Measurements from ENCODE around the gene ABHD1.
"Not testable (repeated sequence)": the region's sequence is repeated elsewhere in the genome, so short reads cannot be mapped to it uniquely, and the experiment has no call there.

Gene ABHD1

DNA sequence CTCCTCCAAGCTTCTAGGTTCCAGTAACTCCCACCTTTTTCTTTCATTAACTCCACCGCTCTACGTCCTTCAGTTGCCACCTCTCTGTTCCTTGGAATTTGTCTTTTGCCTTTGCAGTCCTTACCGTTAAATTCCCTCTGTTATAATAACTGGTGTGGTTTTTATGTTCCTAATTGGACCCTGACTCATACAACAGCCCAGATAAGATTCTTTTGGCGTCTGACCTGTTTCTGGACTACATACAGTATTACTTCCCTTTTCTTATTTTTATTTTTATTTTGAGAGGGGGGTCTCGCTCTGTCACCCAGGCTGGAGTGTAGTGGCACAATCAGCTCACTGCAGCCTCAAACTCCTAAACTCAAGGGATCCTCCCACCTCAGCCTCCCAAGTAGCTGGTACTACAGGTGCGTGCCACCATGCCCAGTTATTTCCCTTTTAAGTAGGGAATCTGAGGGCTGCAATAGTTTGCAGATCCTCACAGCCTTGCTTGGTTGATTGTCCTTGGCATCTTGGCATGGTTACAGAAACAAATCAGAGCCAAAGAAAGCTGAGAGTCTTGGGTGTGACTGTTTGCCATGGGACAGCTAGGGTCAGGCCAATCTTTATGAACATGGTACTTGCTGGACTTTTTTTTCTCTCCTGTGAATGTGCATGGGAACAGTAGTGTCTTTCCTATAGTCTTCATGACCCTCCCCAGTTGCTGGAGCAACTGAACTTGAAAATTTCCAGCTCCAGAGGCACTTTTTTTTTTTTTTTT, 47.1 kb downstream of the ABHD1 start:
- TF ChIP-seq POLR2AphosphoS5 (IDR thresholded peaks at IDR 0.05; ENCODE audit: low read depth, low read length) (no peak), TAF1 (IDR thresholded peaks at IDR 0.05; ENCODE audit: borderline replicate concordance, low read depth, low read length) (no peak), POLR2A (IDR thresholded peaks at IDR 0.05; ENCODE audit: low read depth, low read length) (no peak)
- FAIRE-seq: no peak
- no peak for DNase-seq (ENCODE audit: insufficient read length)

DNA sequence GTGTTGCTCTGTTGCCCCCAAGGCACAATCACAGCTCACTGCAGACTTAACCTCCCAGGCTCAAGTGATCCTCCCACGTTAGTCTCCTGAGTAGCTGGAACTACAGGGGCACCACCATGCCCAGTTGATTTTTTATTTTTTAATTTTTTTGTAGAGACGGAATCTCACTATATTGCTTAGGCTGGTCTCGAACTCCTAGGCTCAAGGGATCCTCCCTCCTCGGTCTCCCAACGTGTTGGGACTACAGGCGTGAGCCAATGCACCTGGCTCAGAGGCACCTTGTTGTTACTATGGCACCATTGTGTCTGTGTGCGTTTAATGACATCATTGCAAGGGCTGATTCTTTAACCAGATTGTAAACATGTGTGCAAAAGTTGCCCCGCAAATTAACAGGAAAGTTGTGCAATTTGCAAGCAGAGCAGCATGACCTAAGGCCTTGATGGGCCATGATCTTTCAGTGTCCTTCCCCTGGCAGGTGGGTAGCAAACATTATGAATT, 47.8 kb downstream of the ABHD1 start:
- no peak for DNase-seq (ENCODE audit: insufficient read length)
- no peak for FAIRE-seq

DNA sequence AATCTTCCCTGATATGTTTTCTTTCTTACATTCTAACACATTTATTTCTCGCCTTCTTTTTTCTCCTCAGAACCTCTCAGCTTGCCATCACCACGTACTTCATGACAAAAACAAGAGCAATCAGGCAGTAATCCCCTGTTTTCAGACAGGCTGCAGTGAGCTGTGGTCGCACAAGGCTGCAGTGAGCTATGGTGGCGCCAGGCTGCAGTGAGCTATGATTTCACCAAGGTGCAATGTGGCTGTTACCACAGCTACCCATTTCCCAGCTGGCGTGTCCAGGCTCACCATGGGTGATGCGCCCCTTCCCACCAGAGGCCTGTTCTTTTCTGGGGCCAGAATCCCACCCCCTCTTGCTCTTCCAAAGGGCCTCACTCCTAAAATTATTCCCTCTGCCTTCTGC, 51.0 kb downstream of the ABHD1 start:
- DNase-seq (ENCODE audit: insufficient read length) (no peak), FAIRE-seq (peak; percentile 46)
- TF ChIP-seq POLR2AphosphoS5 (IDR thresholded peaks at IDR 0.05; ENCODE audit: low read depth, low read length) (no peak), TAF1 (IDR thresholded peaks at IDR 0.05; ENCODE audit: borderline replicate concordance, low read depth, low read length) (no peak), POLR2A (IDR thresholded peaks at IDR 0.05; ENCODE audit: low read depth, low read length) (no peak)

More for the DNA sequence above, 47.8 kb downstream of the ABHD1 start:
- TF ChIP-seq TAF1 (IDR thresholded peaks at IDR 0.05; ENCODE audit: borderline replicate concordance, low read depth, low read length) (no peak), POLR2AphosphoS5 (IDR thresholded peaks at IDR 0.05; ENCODE audit: low read depth, low read length) (no peak), POLR2A (IDR thresholded peaks at IDR 0.05; ENCODE audit: low read depth, low read length) (no peak)

DNA sequence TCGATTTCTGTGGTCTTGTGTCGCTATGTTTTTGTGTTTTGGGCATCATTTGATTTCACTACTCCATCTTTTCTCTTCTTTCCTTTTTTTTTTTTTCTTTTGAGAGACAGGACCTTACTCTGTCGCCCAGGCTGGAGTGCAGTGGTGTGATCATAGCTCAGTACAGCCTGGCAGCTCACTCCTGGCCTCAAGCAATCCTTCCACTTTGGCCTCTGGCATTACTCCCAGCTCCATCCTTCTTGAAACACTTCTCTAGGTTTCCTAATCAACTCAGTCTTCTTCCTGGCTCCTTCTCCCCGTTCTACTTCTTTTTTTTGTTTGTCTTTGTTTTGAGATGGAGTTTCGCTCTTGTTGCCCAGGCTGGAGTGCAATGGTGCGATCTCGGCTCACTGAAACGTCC, 51.7 kb downstream of the ABHD1 start:
- no peak for DNase-seq (ENCODE audit: insufficient read length)
- no peak for TF ChIP-seq TAF1 (IDR thresholded peaks at IDR 0.05; ENCODE audit: borderline replicate concordance, low read depth, low read length)
- TF ChIP-seq POLR2A (IDR thresholded peaks at IDR 0.05; ENCODE audit: low read depth, low read length): no peak
- no peak for TF ChIP-seq POLR2AphosphoS5 (IDR thresholded peaks at IDR 0.05; ENCODE audit: low read depth, low read length)
- FAIRE-seq: no peak

DNA sequence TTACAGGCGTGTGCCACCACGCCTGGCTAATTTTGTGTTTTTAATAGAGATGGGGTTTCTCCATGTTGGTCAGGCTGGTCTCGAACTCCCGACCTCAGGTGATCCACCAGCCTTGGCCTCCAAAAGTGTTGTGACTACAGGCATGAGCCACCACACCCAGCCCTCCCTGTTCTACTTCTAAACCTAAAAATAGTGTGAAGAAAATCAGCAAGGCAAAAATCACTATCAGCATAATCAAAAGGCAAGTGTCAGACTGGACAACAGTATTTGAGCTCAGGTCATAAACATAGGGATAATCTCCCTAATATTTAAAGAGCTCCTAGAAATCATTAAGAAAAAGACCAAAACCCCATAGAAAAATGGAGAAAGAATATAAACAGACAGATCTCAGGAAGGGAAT, 52.2 kb downstream of the ABHD1 start:
- not testable (repeated sequence) for DNase-seq (ENCODE audit: insufficient read length); FAIRE-seq

DNA sequence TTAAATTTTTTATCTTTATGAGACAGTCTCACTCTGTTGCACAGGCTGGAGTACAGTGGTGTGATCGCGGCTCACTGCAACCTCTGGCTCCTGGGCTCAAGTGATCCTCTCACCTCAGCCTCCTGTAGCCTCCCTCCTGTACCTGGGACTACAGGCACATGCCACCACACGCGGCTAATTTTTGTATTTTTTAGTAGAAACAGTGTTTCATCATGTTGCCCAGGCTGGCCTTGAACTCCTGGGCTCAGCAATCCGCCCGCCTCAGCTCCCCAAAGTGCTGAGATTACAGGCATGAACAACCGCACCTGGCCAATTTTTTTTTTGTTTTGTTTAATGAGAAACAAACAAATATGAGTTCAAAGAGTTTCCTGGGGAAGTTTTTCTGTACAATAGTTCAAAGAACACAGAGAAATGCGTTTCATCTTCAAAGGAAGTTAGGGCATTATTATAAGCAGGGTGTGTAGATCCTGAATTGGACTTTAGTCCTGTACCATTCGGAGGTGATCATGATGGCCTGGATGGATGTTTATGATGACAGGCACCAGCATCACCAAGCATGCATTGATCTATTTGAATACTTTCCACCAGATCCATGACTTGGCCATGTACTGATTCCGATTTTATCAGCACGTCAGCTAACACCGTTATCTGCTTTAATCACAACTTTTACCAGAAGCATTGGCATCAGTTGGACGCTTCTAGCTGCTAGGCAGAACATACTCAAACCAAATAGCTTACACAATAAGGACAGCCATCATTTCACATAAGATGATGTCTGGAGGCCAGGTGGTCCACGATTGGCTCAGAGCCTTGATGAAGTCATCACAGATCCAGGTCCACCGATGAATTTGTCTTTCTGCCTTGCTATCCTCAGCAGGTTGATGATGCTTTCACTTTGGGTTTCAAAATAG, 54.1 kb downstream of the ABHD1 start:
- DNase-seq (ENCODE audit: insufficient read length) (no peak), FAIRE-seq (peak; percentile 5)

DNA sequence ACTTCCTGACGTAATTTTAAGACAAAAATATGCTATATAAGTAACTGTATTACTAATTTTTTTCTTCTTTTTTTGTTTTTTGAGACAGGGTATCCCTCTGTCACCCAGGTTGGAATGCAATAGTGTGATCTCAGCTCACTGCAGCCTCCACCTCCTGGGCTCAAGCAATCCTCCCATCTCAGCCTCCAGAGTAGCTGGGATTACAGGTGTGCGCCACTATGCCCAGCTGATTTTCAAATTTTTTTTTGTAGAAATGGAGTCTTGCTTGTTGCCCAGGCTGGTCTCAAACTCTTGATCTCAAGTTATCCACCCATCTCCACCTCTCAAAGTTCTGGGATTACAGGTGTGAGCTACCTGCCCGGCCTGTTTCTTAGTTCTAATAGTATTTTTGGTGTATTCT, 54.9 kb downstream of the ABHD1 start:
- TF ChIP-seq POLR2A (IDR thresholded peaks at IDR 0.05; ENCODE audit: low read depth, low read length) (no peak), POLR2AphosphoS5 (IDR thresholded peaks at IDR 0.05; ENCODE audit: low read depth, low read length) (no peak), TAF1 (IDR thresholded peaks at IDR 0.05; ENCODE audit: borderline replicate concordance, low read depth, low read length) (no peak)
- DNase-seq (ENCODE audit: insufficient read length) (no peak), FAIRE-seq (no peak)

More for the DNA sequence above, 54.1 kb downstream of the ABHD1 start:
- no peak for TF ChIP-seq POLR2AphosphoS5 (IDR thresholded peaks at IDR 0.05; ENCODE audit: low read depth, low read length)
- no peak for TF ChIP-seq TAF1 (IDR thresholded peaks at IDR 0.05; ENCODE audit: borderline replicate concordance, low read depth, low read length)
- TF ChIP-seq POLR2A (IDR thresholded peaks at IDR 0.05; ENCODE audit: low read depth, low read length): no peak

DNA sequence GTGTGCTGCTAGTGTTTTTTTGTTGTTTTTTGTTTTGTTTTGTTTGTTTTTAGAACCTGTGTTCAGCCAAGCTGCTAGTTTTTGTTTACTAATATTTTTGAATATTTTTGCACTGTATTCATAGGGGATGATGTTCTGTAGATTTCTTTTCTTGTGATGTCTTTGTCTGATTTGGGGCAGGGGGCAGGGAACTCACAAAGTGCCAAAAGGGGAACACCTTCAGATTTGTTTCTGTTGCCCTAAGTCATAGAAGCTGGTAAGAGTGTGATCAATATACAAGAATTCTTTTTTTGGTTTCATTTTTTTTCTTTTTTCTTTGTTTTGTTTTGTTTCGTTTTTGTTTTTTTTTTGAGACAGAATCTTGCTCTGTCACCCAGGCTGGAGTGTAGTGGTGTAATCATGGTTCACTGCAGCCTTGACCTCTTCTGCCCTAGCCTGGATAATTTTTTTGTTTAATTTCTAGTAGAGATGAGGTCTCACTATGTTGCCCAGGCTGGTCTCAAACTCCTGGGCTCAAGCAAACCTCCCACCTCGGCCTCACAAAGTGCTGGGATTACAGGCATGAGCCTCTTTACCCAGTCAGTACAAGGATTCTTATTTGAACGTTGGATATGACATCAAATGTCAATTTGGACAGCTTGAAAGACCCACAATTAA, 55.9 kb downstream of the ABHD1 start:
- DNase-seq (ENCODE audit: insufficient read length) (no peak), FAIRE-seq (no peak)
- TF ChIP-seq TAF1 (IDR thresholded peaks at IDR 0.05; ENCODE audit: borderline replicate concordance, low read depth, low read length) (no peak), POLR2A (IDR thresholded peaks at IDR 0.05; ENCODE audit: low read depth, low read length) (no peak)

All from GM12892 (cell line).